ENCODE data around the gene ATP5MG.

ATP5MG gene

GRCh38 chr11:118435893-118436624, 34.7 kb downstream of the ATP5MG start, which contains the start of gene KMT2A (continued):
- no peak for TF ChIP-seq ZNF354C (tag by site-specific recombination; IDR thresholded peaks at IDR 0.05; ENCODE audit: borderline replicate concordance, low read depth)
- TF ChIP-seq, protein P1, sequence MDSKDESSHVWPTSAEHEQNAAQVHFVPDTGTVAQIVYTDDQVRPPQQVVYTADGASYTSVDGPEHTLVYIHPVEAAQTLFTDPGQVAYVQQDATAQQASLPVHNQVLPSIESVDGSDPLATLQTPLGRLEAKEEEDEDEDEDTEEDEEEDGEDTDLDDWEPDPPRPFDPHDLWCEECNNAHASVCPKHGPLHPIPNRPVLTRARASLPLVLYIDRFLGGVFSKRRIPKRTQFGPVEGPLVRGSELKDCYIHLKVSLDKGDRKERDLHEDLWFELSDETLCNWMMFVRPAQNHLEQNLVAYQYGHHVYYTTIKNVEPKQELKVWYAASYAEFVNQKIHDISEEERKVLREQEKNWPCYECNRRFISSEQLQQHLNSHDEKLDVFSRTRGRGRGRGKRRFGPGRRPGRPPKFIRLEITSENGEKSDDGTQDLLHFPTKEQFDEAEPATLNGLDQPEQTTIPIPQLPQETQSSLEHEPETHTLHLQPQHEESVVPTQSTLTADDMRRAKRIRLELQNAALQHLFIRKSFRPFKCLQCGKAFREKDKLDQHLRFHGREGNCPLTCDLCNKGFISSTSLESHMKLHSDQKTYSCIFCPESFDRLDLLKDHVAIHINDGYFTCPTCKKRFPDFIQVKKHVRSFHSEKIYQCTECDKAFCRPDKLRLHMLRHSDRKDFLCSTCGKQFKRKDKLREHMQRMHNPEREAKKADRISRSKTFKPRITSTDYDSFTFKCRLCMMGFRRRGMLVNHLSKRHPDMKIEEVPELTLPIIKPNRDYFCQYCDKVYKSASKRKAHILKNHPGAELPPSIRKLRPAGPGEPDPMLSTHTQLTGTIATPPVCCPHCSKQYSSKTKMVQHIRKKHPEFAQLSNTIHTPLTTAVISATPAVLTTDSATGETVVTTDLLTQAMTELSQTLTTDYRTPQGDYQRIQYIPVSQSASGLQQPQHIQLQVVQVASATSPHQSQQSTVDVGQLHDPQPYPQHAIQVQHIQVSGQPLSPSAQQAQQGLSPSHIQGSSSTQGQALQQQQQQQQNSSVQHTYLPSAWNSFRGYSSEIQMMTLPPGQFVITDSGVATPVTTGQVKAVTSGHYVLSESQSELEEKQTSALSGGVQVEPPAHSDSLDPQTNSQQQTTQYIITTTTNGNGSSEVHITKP (tag by site-specific recombination; IDR thresholded peaks at IDR 0.05), result peak; percentile 90
- TF ChIP-seq, protein P2, sequence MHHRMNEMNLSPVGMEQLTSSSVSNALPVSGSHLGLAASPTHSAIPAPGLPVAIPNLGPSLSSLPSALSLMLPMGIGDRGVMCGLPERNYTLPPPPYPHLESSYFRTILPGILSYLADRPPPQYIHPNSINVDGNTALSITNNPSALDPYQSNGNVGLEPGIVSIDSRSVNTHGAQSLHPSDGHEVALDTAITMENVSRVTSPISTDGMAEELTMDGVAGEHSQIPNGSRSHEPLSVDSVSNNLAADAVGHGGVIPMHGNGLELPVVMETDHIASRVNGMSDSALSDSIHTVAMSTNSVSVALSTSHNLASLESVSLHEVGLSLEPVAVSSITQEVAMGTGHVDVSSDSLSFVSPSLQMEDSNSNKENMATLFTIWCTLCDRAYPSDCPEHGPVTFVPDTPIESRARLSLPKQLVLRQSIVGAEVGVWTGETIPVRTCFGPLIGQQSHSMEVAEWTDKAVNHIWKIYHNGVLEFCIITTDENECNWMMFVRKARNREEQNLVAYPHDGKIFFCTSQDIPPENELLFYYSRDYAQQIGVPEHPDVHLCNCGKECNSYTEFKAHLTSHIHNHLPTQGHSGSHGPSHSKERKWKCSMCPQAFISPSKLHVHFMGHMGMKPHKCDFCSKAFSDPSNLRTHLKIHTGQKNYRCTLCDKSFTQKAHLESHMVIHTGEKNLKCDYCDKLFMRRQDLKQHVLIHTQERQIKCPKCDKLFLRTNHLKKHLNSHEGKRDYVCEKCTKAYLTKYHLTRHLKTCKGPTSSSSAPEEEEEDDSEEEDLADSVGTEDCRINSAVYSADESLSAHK (tag by site-specific recombination; IDR thresholded peaks at IDR 0.05), result 0 out of 2 replicates have a peak, but pooled peaks have one; percentile 44
- no peak for TF ChIP-seq ZNF510 (tag by site-specific recombination; IDR thresholded peaks at IDR 0.05; ENCODE audit: insufficient replicate concordance)
- no peak for TF ChIP-seq ZSCAN16 (tag by site-specific recombination; IDR thresholded peaks at IDR 0.05)
- TF ChIP-seq, protein P3, sequence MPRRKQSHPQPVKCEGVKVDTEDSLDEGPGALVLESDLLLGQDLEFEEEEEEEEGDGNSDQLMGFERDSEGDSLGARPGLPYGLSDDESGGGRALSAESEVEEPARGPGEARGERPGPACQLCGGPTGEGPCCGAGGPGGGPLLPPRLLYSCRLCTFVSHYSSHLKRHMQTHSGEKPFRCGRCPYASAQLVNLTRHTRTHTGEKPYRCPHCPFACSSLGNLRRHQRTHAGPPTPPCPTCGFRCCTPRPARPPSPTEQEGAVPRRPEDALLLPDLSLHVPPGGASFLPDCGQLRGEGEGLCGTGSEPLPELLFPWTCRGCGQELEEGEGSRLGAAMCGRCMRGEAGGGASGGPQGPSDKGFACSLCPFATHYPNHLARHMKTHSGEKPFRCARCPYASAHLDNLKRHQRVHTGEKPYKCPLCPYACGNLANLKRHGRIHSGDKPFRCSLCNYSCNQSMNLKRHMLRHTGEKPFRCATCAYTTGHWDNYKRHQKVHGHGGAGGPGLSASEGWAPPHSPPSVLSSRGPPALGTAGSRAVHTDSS (tag by site-specific recombination; IDR thresholded peaks at IDR 0.05), result no peak
- TF ChIP-seq, protein P4, sequence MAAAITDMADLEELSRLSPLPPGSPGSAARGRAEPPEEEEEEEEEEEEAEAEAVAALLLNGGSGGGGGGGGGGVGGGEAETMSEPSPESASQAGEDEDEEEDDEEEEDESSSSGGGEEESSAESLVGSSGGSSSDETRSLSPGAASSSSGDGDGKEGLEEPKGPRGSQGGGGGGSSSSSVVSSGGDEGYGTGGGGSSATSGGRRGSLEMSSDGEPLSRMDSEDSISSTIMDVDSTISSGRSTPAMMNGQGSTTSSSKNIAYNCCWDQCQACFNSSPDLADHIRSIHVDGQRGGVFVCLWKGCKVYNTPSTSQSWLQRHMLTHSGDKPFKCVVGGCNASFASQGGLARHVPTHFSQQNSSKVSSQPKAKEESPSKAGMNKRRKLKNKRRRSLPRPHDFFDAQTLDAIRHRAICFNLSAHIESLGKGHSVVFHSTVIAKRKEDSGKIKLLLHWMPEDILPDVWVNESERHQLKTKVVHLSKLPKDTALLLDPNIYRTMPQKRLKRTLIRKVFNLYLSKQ (tag by site-specific recombination; IDR thresholded peaks at IDR 0.05; ENCODE audit: borderline replicate concordance), result no peak
- TF ChIP-seq ZFP41 (tag by site-specific recombination; IDR thresholded peaks at IDR 0.05; ENCODE audit: borderline replicate concordance), result no peak
- TF ChIP-seq ZBTB7A (tag by site-specific recombination; IDR thresholded peaks at IDR 0.05; ENCODE audit: low read depth), result peak; percentile 77; the same call in 1 of the 2 replicates
- TF ChIP-seq OVOL3 (tag by site-specific recombination; IDR thresholded peaks at IDR 0.05), result no peak
- TF ChIP-seq GLIS1 (tag by site-specific recombination; IDR thresholded peaks at IDR 0.05), result peak; percentile 79
- no peak for TF ChIP-seq ZNF16 (tag by site-specific recombination; IDR thresholded peaks at IDR 0.05; ENCODE audit: low read depth)
- TF ChIP-seq ZNF19 (tag by site-specific recombination; IDR thresholded peaks at IDR 0.05; ENCODE audit: low read depth), result no peak
- TF ChIP-seq BCL11B (tag by site-specific recombination; IDR thresholded peaks at IDR 0.05; ENCODE audit: low read depth), result no peak
- TF ChIP-seq PATZ1 (tag by site-specific recombination; IDR thresholded peaks at IDR 0.05), result peak; percentile 92
- TF ChIP-seq, protein P5, sequence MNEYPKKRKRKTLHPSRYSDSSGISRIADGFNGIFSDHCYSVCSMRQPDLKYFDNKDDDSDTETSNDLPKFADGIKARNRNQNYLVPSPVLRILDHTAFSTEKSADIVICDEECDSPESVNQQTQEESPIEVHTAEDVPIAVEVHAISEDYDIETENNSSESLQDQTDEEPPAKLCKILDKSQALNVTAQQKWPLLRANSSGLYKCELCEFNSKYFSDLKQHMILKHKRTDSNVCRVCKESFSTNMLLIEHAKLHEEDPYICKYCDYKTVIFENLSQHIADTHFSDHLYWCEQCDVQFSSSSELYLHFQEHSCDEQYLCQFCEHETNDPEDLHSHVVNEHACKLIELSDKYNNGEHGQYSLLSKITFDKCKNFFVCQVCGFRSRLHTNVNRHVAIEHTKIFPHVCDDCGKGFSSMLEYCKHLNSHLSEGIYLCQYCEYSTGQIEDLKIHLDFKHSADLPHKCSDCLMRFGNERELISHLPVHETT (tag by site-specific recombination; IDR thresholded peaks at IDR 0.05), result no peak
- TF ChIP-seq ELK4 (IDR thresholded peaks at IDR 0.05; ENCODE audit: borderline replicate concordance, low read depth, low read length), result no peak
- no peak for TF ChIP-seq ZNF521 (tag by site-specific recombination; IDR thresholded peaks at IDR 0.05)
- no peak for TF ChIP-seq ZNF433 (tag by site-specific recombination; IDR thresholded peaks at IDR 0.05; ENCODE audit: low read depth)
- TF ChIP-seq REPIN1 (tag by site-specific recombination; IDR thresholded peaks at IDR 0.05; ENCODE audit: low read depth), result no peak
- no peak for TF ChIP-seq ZNF214 (tag by site-specific recombination; IDR thresholded peaks at IDR 0.05; ENCODE audit: borderline replicate concordance)
- TF ChIP-seq ZNF664 (tag by site-specific recombination; IDR thresholded peaks at IDR 0.05), result no peak
- peak; percentile 96 for TF ChIP-seq ZSCAN30 (tag by site-specific recombination; IDR thresholded peaks at IDR 0.05)
- no peak for TF ChIP-seq ZNF549 (tag by site-specific recombination; IDR thresholded peaks at IDR 0.05)
- peak; percentile 86 for TF ChIP-seq GLIS2 (tag by site-specific recombination; IDR thresholded peaks at IDR 0.05)
